K562 (cell line): ENCODE data around the gene NKG7. TPM values are rescaled to one million over a fixed set of nuclear protein-coding genes. Genes with fewer than 3 reads are reported as not detected.

ENCODE experiments used
- ARID2 ChIP-seq: fragments of 450-650 bp; IDR thresholded peaks from 2 replicates; pipeline ENCODE4 v1.6.1; 2017; ENCODE audit warnings: antibody characterized with exemption, mild to moderate bottlenecking
- CHAMP1 ChIP-seq: fragments of 450-650 bp; IDR thresholded peaks from 2 replicates; pipeline ENCODE4 v1.6.1; 2016; ENCODE audit warnings: mild to moderate bottlenecking
- DACH1 ChIP-seq: fragments of 450-650 bp; IDR thresholded peaks from 2 replicates; pipeline ENCODE4 v1.6.1; 2018; ENCODE audit not compliant: partially characterized antibody
- GTF2A2 ChIP-seq: IDR thresholded peaks from 2 replicates; pipeline ENCODE4 v1.6.1; 2016; ENCODE audit warnings: mild to moderate bottlenecking, missing genetic modification characterization, missing compliant biosample characterization
- NCOA6 ChIP-seq: fragments of 450-650 bp; IDR thresholded peaks from 2 replicates; pipeline ENCODE4 v1.6.1; 2017; ENCODE audit warnings: mild to moderate bottlenecking
- NR4A1 ChIP-seq, 2 experiments: fragments of 250-450 bp in 1 of 2; fragments of 450-650 bp in 1 of 2; sonication (Bioruptor Pico) in 1 of 2; IDR thresholded peaks; 2 replicates each; pipeline versions ENCODE4 v1.4.0 to v1.6.1; 2016 to 2020; ENCODE audit warnings: mild to moderate bottlenecking in 2 of 2, missing compliant biosample characterization in 1 of 2, missing genetic modification characterization in 1 of 2, moderate library complexity in 1 of 2
- POLR2B ChIP-seq: fragments of 450-650 bp; IDR thresholded peaks from 2 replicates; pipeline ENCODE4 v1.6.1; 2018; ENCODE audit warnings: low read depth; ENCODE audit not compliant: partially characterized antibody
- TARDBP ChIP-seq: fragments of 450-650 bp; IDR thresholded peaks from 2 replicates; pipeline ENCODE4 v1.6.1; 2016
- THAP12 ChIP-seq: fragments of 250-450 bp; sonication (Bioruptor Pico); IDR thresholded peaks from 2 replicates; pipeline ENCODE4 v1.9.0; 2021; ENCODE audit warnings: mild to moderate bottlenecking, inconsistent platforms
- polyA plus RNA-seq, 8 experiments: library from polyadenylated mRNA; depleted of rRNA in 4 of 8; stranded (reverse) in 5 of 8; unstranded in 3 of 8; fragments of >200 nt; fragmentation: Nextera tagmentation in 2 of 8; fragmentation: Illumina TruSeq in 1 of 8; extraction: Ambion mirVana in 2 of 8; extraction: Trizol in 1 of 8; gene quantifications; 2 replicates each; pipeline versions ENCODE4 v1.2.1 to v1.2.3, GENCODE V29; 2011 to 2014; ENCODE audit warnings: inconsistent platforms in 1 of 8, missing spikeins in 1 of 8
- total RNA-seq, 7 experiments: library from RNA; depleted of rRNA in 6 of 7; stranded (reverse); fragments of >200 nt in 6 of 7; fragmentation: Illumina TruSeq in 2 of 7; extraction: Trizol in 2 of 7; gene quantifications; 2 replicates each; pipeline versions ENCODE4 v1.2.1 to v1.2.3, GENCODE V29; 2011 to 2021; ENCODE audit warnings: low replicate concordance in 1 of 7
- TF ChIP-seq, protein P1 (sequence below): fragments of 450-650 bp; IDR thresholded peaks from 2 replicates; pipeline ENCODE4 v1.6.1; 2016; ENCODE audit warnings: mild to moderate bottlenecking, moderate library complexity

NKG7 gene
- total and polyA plus RNA-seq, 9 of the 15 experiments (the other 6 are each of a cell fraction or from before 2014, with no cell fraction given) = 0.30 to 0.70 (median 0.51) TPM; not detected in 2

DNA sequence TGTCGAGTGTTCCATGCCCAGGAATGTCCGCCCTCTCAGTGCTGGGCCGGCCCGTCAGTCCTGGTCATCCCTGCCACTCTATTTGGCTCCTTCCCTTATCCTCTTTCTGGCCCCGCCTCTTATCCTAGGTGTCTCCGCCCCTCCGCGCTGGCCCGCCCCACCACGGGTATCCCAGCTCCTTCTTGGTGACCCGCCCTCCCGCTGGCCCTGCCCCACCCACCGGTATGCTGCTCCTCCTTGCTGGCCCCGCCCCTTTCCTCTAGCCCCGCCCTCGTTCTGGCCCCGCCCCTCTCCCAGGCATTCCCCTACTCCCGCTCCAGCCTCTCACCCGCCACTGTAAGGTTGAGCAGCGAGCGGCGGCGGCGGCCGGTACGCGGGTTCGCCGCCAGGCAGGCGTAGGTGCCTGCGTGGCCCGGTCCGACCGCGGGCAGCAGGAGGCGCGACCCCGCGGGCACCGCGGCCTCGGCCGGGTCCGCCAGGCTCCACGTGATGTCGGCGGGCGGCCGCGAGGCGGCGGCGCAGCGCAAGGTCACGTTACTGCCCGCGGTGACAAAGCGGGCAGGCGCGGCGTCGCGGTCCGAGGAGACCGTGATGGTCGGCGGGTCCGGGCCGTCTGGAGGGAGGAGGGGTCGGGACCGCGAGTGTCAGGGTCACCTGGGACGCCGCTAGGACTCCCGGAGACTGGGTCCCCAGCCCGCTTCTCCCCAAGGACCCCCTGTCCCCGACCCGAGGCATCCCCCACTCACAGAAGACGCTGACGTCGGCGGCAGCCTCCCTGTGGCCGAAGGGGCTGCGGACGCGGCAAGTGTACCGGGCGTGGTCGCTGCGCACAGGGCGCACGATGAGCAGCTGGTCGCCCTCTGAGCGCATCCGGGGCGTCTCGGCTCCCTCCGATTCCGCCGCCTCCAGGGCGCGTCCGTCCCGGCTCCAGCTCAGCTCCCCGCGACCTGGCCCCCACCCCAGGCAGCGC lies 32.5 kb downstream of the NKG7 start (continued):
- TF ChIP-seq, protein P1, sequence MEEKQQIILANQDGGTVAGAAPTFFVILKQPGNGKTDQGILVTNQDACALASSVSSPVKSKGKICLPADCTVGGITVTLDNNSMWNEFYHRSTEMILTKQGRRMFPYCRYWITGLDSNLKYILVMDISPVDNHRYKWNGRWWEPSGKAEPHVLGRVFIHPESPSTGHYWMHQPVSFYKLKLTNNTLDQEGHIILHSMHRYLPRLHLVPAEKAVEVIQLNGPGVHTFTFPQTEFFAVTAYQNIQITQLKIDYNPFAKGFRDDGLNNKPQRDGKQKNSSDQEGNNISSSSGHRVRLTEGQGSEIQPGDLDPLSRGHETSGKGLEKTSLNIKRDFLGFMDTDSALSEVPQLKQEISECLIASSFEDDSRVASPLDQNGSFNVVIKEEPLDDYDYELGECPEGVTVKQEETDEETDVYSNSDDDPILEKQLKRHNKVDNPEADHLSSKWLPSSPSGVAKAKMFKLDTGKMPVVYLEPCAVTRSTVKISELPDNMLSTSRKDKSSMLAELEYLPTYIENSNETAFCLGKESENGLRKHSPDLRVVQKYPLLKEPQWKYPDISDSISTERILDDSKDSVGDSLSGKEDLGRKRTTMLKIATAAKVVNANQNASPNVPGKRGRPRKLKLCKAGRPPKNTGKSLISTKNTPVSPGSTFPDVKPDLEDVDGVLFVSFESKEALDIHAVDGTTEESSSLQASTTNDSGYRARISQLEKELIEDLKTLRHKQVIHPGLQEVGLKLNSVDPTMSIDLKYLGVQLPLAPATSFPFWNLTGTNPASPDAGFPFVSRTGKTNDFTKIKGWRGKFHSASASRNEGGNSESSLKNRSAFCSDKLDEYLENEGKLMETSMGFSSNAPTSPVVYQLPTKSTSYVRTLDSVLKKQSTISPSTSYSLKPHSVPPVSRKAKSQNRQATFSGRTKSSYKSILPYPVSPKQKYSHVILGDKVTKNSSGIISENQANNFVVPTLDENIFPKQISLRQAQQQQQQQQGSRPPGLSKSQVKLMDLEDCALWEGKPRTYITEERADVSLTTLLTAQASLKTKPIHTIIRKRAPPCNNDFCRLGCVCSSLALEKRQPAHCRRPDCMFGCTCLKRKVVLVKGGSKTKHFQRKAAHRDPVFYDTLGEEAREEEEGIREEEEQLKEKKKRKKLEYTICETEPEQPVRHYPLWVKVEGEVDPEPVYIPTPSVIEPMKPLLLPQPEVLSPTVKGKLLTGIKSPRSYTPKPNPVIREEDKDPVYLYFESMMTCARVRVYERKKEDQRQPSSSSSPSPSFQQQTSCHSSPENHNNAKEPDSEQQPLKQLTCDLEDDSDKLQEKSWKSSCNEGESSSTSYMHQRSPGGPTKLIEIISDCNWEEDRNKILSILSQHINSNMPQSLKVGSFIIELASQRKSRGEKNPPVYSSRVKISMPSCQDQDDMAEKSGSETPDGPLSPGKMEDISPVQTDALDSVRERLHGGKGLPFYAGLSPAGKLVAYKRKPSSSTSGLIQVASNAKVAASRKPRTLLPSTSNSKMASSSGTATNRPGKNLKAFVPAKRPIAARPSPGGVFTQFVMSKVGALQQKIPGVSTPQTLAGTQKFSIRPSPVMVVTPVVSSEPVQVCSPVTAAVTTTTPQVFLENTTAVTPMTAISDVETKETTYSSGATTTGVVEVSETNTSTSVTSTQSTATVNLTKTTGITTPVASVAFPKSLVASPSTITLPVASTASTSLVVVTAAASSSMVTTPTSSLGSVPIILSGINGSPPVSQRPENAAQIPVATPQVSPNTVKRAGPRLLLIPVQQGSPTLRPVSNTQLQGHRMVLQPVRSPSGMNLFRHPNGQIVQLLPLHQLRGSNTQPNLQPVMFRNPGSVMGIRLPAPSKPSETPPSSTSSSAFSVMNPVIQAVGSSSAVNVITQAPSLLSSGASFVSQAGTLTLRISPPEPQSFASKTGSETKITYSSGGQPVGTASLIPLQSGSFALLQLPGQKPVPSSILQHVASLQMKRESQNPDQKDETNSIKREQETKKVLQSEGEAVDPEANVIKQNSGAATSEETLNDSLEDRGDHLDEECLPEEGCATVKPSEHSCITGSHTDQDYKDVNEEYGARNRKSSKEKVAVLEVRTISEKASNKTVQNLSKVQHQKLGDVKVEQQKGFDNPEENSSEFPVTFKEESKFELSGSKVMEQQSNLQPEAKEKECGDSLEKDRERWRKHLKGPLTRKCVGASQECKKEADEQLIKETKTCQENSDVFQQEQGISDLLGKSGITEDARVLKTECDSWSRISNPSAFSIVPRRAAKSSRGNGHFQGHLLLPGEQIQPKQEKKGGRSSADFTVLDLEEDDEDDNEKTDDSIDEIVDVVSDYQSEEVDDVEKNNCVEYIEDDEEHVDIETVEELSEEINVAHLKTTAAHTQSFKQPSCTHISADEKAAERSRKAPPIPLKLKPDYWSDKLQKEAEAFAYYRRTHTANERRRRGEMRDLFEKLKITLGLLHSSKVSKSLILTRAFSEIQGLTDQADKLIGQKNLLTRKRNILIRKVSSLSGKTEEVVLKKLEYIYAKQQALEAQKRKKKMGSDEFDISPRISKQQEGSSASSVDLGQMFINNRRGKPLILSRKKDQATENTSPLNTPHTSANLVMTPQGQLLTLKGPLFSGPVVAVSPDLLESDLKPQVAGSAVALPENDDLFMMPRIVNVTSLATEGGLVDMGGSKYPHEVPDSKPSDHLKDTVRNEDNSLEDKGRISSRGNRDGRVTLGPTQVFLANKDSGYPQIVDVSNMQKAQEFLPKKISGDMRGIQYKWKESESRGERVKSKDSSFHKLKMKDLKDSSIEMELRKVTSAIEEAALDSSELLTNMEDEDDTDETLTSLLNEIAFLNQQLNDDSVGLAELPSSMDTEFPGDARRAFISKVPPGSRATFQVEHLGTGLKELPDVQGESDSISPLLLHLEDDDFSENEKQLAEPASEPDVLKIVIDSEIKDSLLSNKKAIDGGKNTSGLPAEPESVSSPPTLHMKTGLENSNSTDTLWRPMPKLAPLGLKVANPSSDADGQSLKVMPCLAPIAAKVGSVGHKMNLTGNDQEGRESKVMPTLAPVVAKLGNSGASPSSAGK = peak; percentile 95
- TF ChIP-seq ARID2 = no peak
- peak; percentile 62 for TF ChIP-seq NCOA6
- peak; percentile 93 for TF ChIP-seq THAP12 (CRISPR knock-in tag)
- no peak for TF ChIP-seq NR4A1 (CRISPR knock-in tag; IDR thresholded peaks at IDR 0.05)
- peak; percentile 58; the same call in 1 of the 2 replicates for TF ChIP-seq NR4A1 (tag; IDR thresholded peaks at IDR 0.05)
- peak; percentile 56 for TF ChIP-seq DACH1
- no peak for TF ChIP-seq CHAMP1
- TF ChIP-seq GTF2A2 (tag) = peak; percentile 37; the same call in 1 of the 2 replicates
- no peak; the same call in 1 of the 2 replicates for TF ChIP-seq TARDBP
- TF ChIP-seq POLR2B = peak; percentile 52
